SU-DHL-6 (cell line): ENCODE measurements around the gene ZMYND10.

ENCODE experiments used
- H2AFZ ChIP-seq: fragments of 200-600 bp; sonication (generic); 2 replicates; pipeline ENCODE4 v1.6.1; 2014; ENCODE audit warnings: low read depth, mild to moderate bottlenecking, moderate library complexity, mixed read lengths, antibody characterized with exemption, low read length; ENCODE audit not compliant: severe bottlenecking
- H3F3A ChIP-seq: fragments of 200-600 bp; shearing (Covaris generic); 2 replicates; pipeline ENCODE4 v1.6.0; 2016; ENCODE audit warnings: antibody characterized with exemption, mild to moderate bottlenecking; ENCODE audit not compliant: insufficient read depth
- H3K27ac ChIP-seq: fragments of 200-600 bp; sonication (generic); 2 replicates; pipeline ENCODE4 v1.5.1; 2016; ENCODE audit warnings: low read depth, mild to moderate bottlenecking, low read length, moderate library complexity, mixed read lengths
- H3K27me3 ChIP-seq: fragments of 200-600 bp; sonication (generic), shearing (Covaris generic); 2 replicates; pipeline ENCODE4 v1.6.0; 2014; ENCODE audit warnings: mild to moderate bottlenecking, low read length
- H3K36me3 ChIP-seq: fragments of 200-600 bp; sonication (generic); 2 replicates; pipeline ENCODE4 v1.6.1; 2014; ENCODE audit warnings: mild to moderate bottlenecking, low read length, mixed read lengths
- H3K4me2 ChIP-seq: fragments of 300-600, 200-600 bp; shearing (Covaris generic), sonication (generic); 2 replicates; pipeline ENCODE4 v1.6.0; 2014; ENCODE audit warnings: low read length, low read depth, mild to moderate bottlenecking; ENCODE audit not compliant: poor library complexity, severe bottlenecking
- H3K4me3 ChIP-seq: fragments of 200-600 bp; sonication (generic); 2 replicates; pipeline ENCODE4 v1.5.1; 2014; ENCODE audit warnings: antibody characterized with exemption, low read length, mild to moderate bottlenecking, mixed read lengths; ENCODE audit not compliant: insufficient read depth, poor library complexity, severe bottlenecking
- H3K79me2 ChIP-seq: fragments of 200-600 bp; sonication (generic); 2 replicates; pipeline ENCODE4 v1.6.1; 2014; ENCODE audit warnings: mild to moderate bottlenecking, low read length, moderate library complexity; ENCODE audit not compliant: insufficient read depth
- H3K9ac ChIP-seq: fragments of 200-600 bp; sonication (generic); 2 replicates; pipeline ENCODE4 v1.7.0; 2014; ENCODE audit warnings: mild to moderate bottlenecking, low read length
- H3K9me2 ChIP-seq: fragments of 200-600 bp; sonication (generic); replicated peaks from 2 replicates; pipeline ENCODE4 v1.6.1; 2014; ENCODE audit warnings: low read length; ENCODE audit not compliant: insufficient read depth
- H3K9me3 ChIP-seq: fragments of 200-600 bp; sonication (generic); 2 replicates; pipeline ENCODE4 v1.6.1; 2014; ENCODE audit warnings: low read length, mixed read lengths; ENCODE audit not compliant: insufficient read depth
- H4K20me1 ChIP-seq: fragments of 200-600 bp; sonication (generic); 2 replicates; pipeline ENCODE4 v1.6.1; 2014; ENCODE audit warnings: low read depth, mild to moderate bottlenecking, antibody characterized with exemption, low read length, moderate library complexity, mixed read lengths
- CTCF ChIP-seq: fragments of 200-600 bp; sonication (generic); IDR thresholded peaks from one replicate; pipeline ENCODE4 v1.5.1; 2017; ENCODE audit warnings: antibody characterized with exemption, mild to moderate bottlenecking, low read length, moderate library complexity; ENCODE audit not compliant: insufficient read depth, poor library complexity, severe bottlenecking
- EZH2phosphoT487 ChIP-seq: fragments of 200-600 bp; sonication (generic), shearing (Covaris generic); conservative IDR thresholded peaks from 2 replicates; pipeline ENCODE4 v1.6.1; 2018; ENCODE audit warnings: mild to moderate bottlenecking, antibody characterized with exemption, low read length, moderate library complexity, mixed read lengths

ZMYND10 gene

GRCh38 chr3:50303013-50303815 lies 42.3 kb downstream of the ZMYND10 start, which contains the start of gene HYAL1:
Gene HYAL1, minus strand, starts transcription at chr3:50303574. Its CDS starts 618 bp downstream, at chr3:50302956.
- TF ChIP-seq EZH2phosphoT487 (no peak), CTCF (no peak)

GRCh38 chr3:50302095-50303012 lies 43.2 kb downstream of the ZMYND10 start:
- Histone ChIP-seq H4K20me1 (no peaks in the 10 kb centered on the region), H3K4me3 (no peak overlapping the region), H3K27me3 (no peaks in the 10 kb centered on the region), H3K9me2 (no peaks in the 10 kb centered on the region), H3K9ac (no peak overlapping the region), H2AFZ (no peak overlapping the region), H3F3A (no peaks in the 10 kb centered on the region), H3K79me2 (no peaks in the 10 kb centered on the region), H3K4me2 (no peak overlapping the region), H3K9me3 (no peaks in the 10 kb centered on the region), H3K36me3 (no peaks in the 10 kb centered on the region), H3K27ac (no peak overlapping the region)
- TF ChIP-seq CTCF (no peak), EZH2phosphoT487 (no peak)

More at GRCh38 chr3:50303013-50303815, 42.3 kb downstream of the ZMYND10 start, which contains the start of gene HYAL1:
- Histone ChIP-seq H3K9me2 (no peaks in the 10 kb centered on the region), H4K20me1 (no peaks in the 10 kb centered on the region), H3K4me3 (no peak within 1 kb of the TSS), H3K9me3 (no peaks in the 10 kb centered on the region), H3K4me2 (no peak within 1 kb of the TSS), H2AFZ (no peak within 1 kb of the TSS), H3K27ac (no peak within 1 kb of the TSS), H3K36me3 (no peaks in the 10 kb centered on the region), H3K9ac (no peak within 1 kb of the TSS), H3K27me3 (no peaks in the 10 kb centered on the region), H3K79me2 (no peaks in the 10 kb centered on the region), H3F3A (no peaks in the 10 kb centered on the region)

- no peaks in the 10 kb centered on the region for H3K9me2 ChIP-seq
- no peaks in the 10 kb centered on the region for H3K36me3 ChIP-seq
- no peaks in the 10 kb centered on the region for H3K79me2 ChIP-seq
- H2AFZ ChIP-seq: no peak overlapping the region
- H3K9me3 ChIP-seq: no peaks in the 10 kb centered on the region
- H3K27ac ChIP-seq: no peak overlapping the region
- no peak overlapping the region for H3K4me2 ChIP-seq
- H3K9ac ChIP-seq: 0 out of 2 replicates have a peak overlapping the region, but pooled peaks have one; percentile 66
- no peak overlapping the region for H3K4me3 ChIP-seq
- no peaks in the 10 kb centered on the region for H3K27me3 ChIP-seq
- H3F3A ChIP-seq: no peaks in the 10 kb centered on the region
- TF ChIP-seq EZH2phosphoT487 (no peak), CTCF (no peak)
- H4K20me1 ChIP-seq: no peaks in the 10 kb centered on the region
These were observed 44.8 kb downstream of the ZMYND10 start for GRCh38 chr3:50300681-50301254.
